IgD-negative memory B cell (primary cell): ENCODE measurements around the gene LRRC8C. TPM values are rescaled to one million over a fixed set of nuclear protein-coding genes. Genes with fewer than 3 reads are reported as not detected.

ENCODE experiments used
- H3K27ac Mint-ChIP-seq, 3 donors: one replicate each; pipeline ENCODE4 v1.8.0; 2020 to 2022; ENCODE audit warnings: mild to moderate bottlenecking in 3 of 3, mixed read lengths in 3 of 3, moderate library complexity in 1 of 3
- H3K27me3 Mint-ChIP-seq: one replicate; pipeline ENCODE4 v1.8.0; 2021; ENCODE audit warnings: mixed read lengths
- H3K36me3 Mint-ChIP-seq: one replicate; pipeline ENCODE4 v1.8.0; 2020; ENCODE audit warnings: mild to moderate bottlenecking, mixed read lengths
- H3K4me1 Mint-ChIP-seq, 3 donors: one replicate each; pipeline ENCODE4 v1.8.0; 2020 to 2022; ENCODE audit warnings: mixed read lengths in 3 of 3, mild to moderate bottlenecking in 1 of 3
- H3K4me3 Mint-ChIP-seq, 4 donors: one replicate each; pipeline ENCODE4 v1.8.0; 2020 to 2022; ENCODE audit warnings: mild to moderate bottlenecking in 4 of 4, mixed read lengths in 4 of 4, moderate library complexity in 3 of 4
- H3K9me3 Mint-ChIP-seq, 3 donors: one replicate each; pipeline ENCODE4 v1.8.0; 2020 to 2021; ENCODE audit warnings: mixed read lengths in 3 of 3, mild to moderate bottlenecking in 1 of 3
- polyA plus RNA-seq: library from polyadenylated mRNA; unstranded; fragments of 300-500 nt; fragmentation: Illumina TruSeq; gene quantifications from one replicate; pipeline ENCODE4 v1.2.3, GENCODE V29; 2021

The LRRC8C gene
- polyA plus RNA-seq, 1 donor from 2014 or later = 2.9 TPM

GRCh38 chr1:89746424-89747149, 113.7 kb downstream of the LRRC8C start:
- Mint-ChIP-seq H3K27me3 (no peaks in the 10 kb centered on the region), H3K4me1 (no peaks in the 10 kb centered on the region), H3K4me3 (no peak overlapping the region), H3K9me3 (no peaks in the 10 kb centered on the region), H3K27ac (no peak overlapping the region), H3K36me3 (peaks cover 3% of the 10 kb centered on the region)

DNA sequence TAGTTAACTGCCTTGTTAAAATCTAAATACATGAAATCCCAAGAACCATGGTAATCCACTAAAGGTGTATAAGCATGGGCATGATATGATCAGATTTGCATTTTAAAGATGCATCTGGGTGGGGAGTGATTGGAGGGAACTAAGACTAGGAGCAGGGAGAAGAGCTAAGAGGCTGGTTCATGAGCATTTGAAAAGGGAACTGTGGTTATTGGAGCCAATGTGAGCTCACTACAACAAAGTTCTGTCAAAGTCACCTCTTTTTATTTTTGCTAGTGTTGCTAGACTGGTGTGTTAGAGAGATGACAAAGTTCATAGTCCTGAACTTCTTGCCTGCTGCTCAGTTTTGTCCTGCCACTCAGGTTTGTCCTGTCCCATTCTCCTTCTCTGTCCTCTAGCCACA, 120.8 kb downstream of the LRRC8C start:
- H3K4me1 Mint-ChIP-seq = peaks cover 15 to 25% (median 17%) of the 10 kb centered on the region in 3 donors
- H3K27me3 Mint-ChIP-seq = no peaks in the 10 kb centered on the region
- H3K4me3 Mint-ChIP-seq = no peak overlapping the region
- no peak overlapping the region for H3K27ac Mint-ChIP-seq
- H3K9me3 Mint-ChIP-seq = no peaks in the 10 kb centered on the region
- H3K36me3 Mint-ChIP-seq = no peaks in the 10 kb centered on the region

- Mint-ChIP-seq H3K4me3 (no peak overlapping the region), H3K27me3 (no peaks in the 10 kb centered on the region), H3K27ac (peak overlapping the region in 1 of 3 donors; percentile 55), H3K36me3 (no peaks in the 10 kb centered on the region), H3K4me1 (peaks cover 15 to 25% (median 17%) of the 10 kb centered on the region in 3 donors), H3K9me3 (no peaks in the 10 kb centered on the region)
Observed at GRCh38 chr1:89754518-89754917, 121.6 kb downstream of the LRRC8C start.

GRCh38 chr1:89755591-89755990, 122.7 kb downstream of the LRRC8C start:
- H3K27me3 Mint-ChIP-seq = no peaks in the 10 kb centered on the region
- peak overlapping the region in 1 of 3 donors; percentile 81 for H3K27ac Mint-ChIP-seq
- no peaks in the 10 kb centered on the region for H3K36me3 Mint-ChIP-seq
- no peak overlapping the region for H3K4me3 Mint-ChIP-seq
- peaks cover 15 to 25% (median 17%) of the 10 kb centered on the region in 3 donors for H3K4me1 Mint-ChIP-seq
- H3K9me3 Mint-ChIP-seq = no peaks in the 10 kb centered on the region

GRCh38 chr1:89757532-89757931, 124.6 kb downstream of the LRRC8C start:
- H3K4me1 Mint-ChIP-seq = peaks cover 17 to 25% (median 24%) of the 10 kb centered on the region in 3 donors
- H3K36me3 Mint-ChIP-seq = no peaks in the 10 kb centered on the region
- peak overlapping the region in 1 of 3 donors; percentile 50 for H3K27ac Mint-ChIP-seq
- H3K27me3 Mint-ChIP-seq = no peaks in the 10 kb centered on the region
- H3K4me3 Mint-ChIP-seq = peak overlapping the region; percentile 27 to 82 (median 76)
- no peaks in the 10 kb centered on the region for H3K9me3 Mint-ChIP-seq

- Mint-ChIP-seq H3K9me3 (no peaks in the 10 kb centered on the region), H3K27ac (peak overlapping the region in 1 of 3 donors; percentile 72), H3K4me1 (peaks cover 23 to 30% (median 27%) of the 10 kb centered on the region in 3 donors), H3K4me3 (peak overlapping the region; percentile 27 to 82 (median 76)), H3K36me3 (no peaks in the 10 kb centered on the region), H3K27me3 (no peaks in the 10 kb centered on the region)
Observed at GRCh38 chr1:89758156-89758555, 125.2 kb downstream of the LRRC8C start.

DNA sequence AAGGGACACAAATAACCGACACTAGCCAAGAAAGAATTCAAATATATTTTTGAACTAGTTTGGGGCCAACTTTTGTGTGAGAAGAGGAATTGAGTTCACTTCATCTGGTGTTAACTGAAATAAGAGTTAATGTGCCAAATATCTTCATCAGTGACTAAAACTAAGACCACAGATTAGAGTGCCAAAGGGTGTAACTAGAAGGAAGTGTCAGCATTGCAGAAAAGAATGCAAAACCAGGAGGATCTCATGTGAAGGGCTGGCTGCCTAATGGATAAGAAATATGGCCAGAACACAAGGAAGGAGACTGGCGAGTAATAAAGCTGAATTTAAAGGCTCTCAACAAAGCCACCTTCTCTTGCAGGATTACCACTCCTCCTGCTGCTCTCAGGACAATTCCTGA, 126.1 kb downstream of the LRRC8C start:
- H3K4me3 Mint-ChIP-seq = peak overlapping the region in 1 of 4 donors; percentile 12
- no peaks in the 10 kb centered on the region for H3K27me3 Mint-ChIP-seq
- no peaks in the 10 kb centered on the region for H3K9me3 Mint-ChIP-seq
- H3K27ac Mint-ChIP-seq = peak overlapping the region in 2 of 3 donors; percentile 14 to 47
- no peaks in the 10 kb centered on the region for H3K36me3 Mint-ChIP-seq
- peaks cover 27 to 35% (median 31%) of the 10 kb centered on the region in 3 donors for H3K4me1 Mint-ChIP-seq

DNA sequence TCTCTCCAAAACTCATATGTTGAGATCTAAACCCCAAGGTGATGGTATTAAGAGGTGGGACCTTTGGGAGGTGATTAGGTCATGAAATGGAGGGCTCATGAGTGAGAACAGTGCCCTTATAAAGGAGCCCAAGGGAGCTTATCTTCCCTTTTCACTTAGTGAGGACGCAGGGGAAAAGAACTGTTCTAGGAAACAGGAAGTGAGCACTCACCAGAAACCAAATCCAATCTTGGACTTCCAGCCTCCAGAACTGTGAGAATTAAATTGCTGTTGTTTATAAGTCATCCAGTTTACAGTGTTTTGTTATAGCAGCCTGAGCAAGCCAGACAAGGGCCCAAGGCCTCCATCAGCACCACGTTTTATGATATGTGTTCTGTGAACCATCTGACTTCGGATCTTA, 127.6 kb downstream of the LRRC8C start:
- Mint-ChIP-seq H3K27ac (no peak overlapping the region), H3K4me3 (no peak overlapping the region), H3K4me1 (peaks cover 23 to 31% (median 28%) of the 10 kb centered on the region in 3 donors), H3K9me3 (no peaks in the 10 kb centered on the region), H3K27me3 (no peaks in the 10 kb centered on the region), H3K36me3 (no peaks in the 10 kb centered on the region)

DNA sequence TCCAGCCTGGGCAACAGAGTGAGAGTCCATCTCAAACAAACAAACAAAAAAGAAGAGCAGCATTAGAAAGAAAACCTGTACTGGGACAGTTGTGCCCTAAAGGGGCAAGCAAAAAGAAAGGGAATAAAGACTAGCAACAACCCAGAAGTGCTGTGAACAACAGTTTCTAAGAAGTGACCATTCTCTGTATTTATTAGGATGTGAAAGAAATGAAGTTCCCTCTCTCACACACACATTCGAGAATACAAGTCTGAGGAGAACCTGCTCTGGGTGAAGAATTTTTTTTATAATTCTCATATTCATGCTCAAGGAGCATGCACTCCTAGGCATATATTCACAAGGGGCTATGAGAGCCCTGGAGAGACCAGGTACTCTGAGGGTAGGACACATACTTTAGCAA, 128.4 kb downstream of the LRRC8C start:
- Mint-ChIP-seq H3K27me3 (no peaks in the 10 kb centered on the region), H3K36me3 (no peaks in the 10 kb centered on the region), H3K4me3 (no peak overlapping the region), H3K27ac (no peak overlapping the region), H3K4me1 (peaks cover 23 to 31% (median 28%) of the 10 kb centered on the region in 3 donors), H3K9me3 (no peaks in the 10 kb centered on the region)

DNA sequence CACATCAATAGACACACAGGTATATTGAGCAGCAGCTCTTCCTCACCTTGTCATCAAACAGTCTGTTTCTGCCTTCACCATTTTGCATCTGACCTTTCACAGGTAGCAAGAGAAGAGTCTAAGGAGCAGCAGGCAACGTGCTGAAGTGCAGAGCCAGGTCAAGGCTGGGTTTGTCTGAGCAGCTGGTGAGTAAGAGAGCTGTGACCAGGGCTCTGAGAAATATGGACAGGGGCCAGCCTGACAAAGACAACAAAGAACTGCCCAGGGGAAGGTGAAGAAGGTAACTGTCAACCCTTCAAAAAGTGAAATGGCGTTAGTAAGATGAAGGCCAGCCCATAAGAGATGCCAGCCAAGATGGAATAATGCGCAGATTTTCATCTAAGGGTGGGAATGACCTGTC, 129.0 kb downstream of the LRRC8C start:
- Mint-ChIP-seq H3K27me3 (no peaks in the 10 kb centered on the region), H3K27ac (peak overlapping the region in 1 of 3 donors; percentile 89), H3K36me3 (no peaks in the 10 kb centered on the region), H3K4me1 (peaks cover 23 to 31% (median 28%) of the 10 kb centered on the region in 3 donors), H3K4me3 (peak overlapping the region in 1 of 4 donors; percentile 95), H3K9me3 (no peaks in the 10 kb centered on the region)

DNA sequence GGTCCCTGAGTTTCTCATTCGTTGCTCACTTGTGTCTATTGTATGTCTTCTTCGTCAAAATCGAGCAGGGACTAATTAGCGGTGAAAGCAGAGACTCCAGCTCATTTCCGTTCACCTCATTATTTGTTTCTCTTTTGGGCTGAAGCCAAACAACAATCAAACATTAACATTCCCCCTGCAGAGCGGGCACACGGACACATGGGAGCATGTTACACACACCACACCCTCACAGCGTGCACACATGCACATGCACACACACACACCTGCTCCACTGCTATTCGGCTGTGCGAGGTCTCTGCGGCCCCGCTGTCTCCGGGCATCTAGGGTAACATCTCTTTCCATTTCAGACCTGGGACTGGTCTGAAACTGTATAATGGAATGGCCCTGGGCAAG, 129.5 kb downstream of the LRRC8C start:
- no peaks in the 10 kb centered on the region for H3K27me3 Mint-ChIP-seq
- peaks cover 20 to 28% (median 24%) of the 10 kb centered on the region in 3 donors for H3K4me1 Mint-ChIP-seq
- peak overlapping the region; percentile 80 to 96 (median 88) for H3K4me3 Mint-ChIP-seq
- no peaks in the 10 kb centered on the region for H3K36me3 Mint-ChIP-seq
- no peaks in the 10 kb centered on the region for H3K9me3 Mint-ChIP-seq
- peak overlapping the region in 1 of 3 donors; percentile 89 for H3K27ac Mint-ChIP-seq

- H3K4me1 Mint-ChIP-seq = peaks cover 15 to 21% (median 18%) of the 10 kb centered on the region in 3 donors
Observed at GRCh38 chr1:89762779-89763648, 130.1 kb downstream of the LRRC8C start.

GRCh38 chr1:89763649-89763986, 130.7 kb downstream of the LRRC8C start:
- Mint-ChIP-seq H3K4me3 (peak overlapping the region; percentile 80 to 96 (median 88)), H3K4me1 (peaks cover 13 to 18% (median 14%) of the 10 kb centered on the region in 3 donors), H3K27me3 (no peaks in the 10 kb centered on the region), H3K9me3 (no peaks in the 10 kb centered on the region), H3K27ac (peak overlapping the region in 1 of 3 donors; percentile 2), H3K36me3 (peaks cover under 1% of the 10 kb centered on the region)

More at GRCh38 chr1:89762779-89763648, 130.1 kb downstream of the LRRC8C start:
- H3K27ac Mint-ChIP-seq = peak overlapping the region; percentile 2 to 89 (median 72)
- H3K27me3 Mint-ChIP-seq = no peaks in the 10 kb centered on the region
- peak overlapping the region; percentile 80 to 96 (median 88) for H3K4me3 Mint-ChIP-seq
- H3K9me3 Mint-ChIP-seq = no peaks in the 10 kb centered on the region
- no peaks in the 10 kb centered on the region for H3K36me3 Mint-ChIP-seq

GRCh38 chr1:89765774-89766173, 132.9 kb downstream of the LRRC8C start:
- no peak overlapping the region for H3K27ac Mint-ChIP-seq
- H3K36me3 Mint-ChIP-seq = peaks cover 5% of the 10 kb centered on the region
- H3K4me1 Mint-ChIP-seq = peaks cover 13 to 18% (median 14%) of the 10 kb centered on the region in 3 donors
- H3K9me3 Mint-ChIP-seq = no peaks in the 10 kb centered on the region
- H3K27me3 Mint-ChIP-seq = peaks cover 3% of the 10 kb centered on the region
- H3K4me3 Mint-ChIP-seq = no peak overlapping the region

DNA sequence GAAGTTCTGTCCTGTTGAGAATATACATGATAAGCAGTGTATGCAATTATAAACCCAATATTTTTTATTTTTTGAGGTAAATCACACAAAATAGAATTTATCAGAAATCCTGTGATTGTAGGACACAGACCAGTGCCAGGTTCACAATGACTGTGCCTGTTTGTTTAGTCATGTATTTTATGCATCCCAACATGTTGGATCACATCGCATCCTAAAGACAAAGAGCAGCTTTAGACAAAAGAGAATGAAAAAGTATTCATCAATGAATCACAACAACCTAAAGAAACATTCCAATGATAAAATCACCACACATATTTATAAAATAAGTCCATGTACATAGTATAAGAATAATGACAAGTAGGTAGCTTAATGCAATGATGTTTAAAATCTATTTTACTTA, 134.7 kb downstream of the LRRC8C start:
- Mint-ChIP-seq H3K9me3 (no peaks in the 10 kb centered on the region), H3K27ac (no peak overlapping the region), H3K36me3 (peaks cover 5% of the 10 kb centered on the region), H3K27me3 (peaks cover 3% of the 10 kb centered on the region), H3K4me1 (peaks cover 9 to 14% (median 12%) of the 10 kb centered on the region in 3 donors), H3K4me3 (no peak overlapping the region)
